Activated naive CD4-positive, alpha-beta T cell treated with anti-CD3 and anti-CD28 coated beads, Interleukin-2, amount 10 ng/mL, durations not matched to agents 7 days and 5 days (primary cell): ENCODE data around the gene WNT7A.

Experiments used
- CTCF ChIA-PET: fragments of 350-600 bp; sonication (Branson Sonifier 250); formaldehyde crosslinking; loops from one replicate; lab custom pipeline; 2021; ENCODE audit warnings: antibody characterized with exemption; lab: Charles Lee
- DNase-seq: peaks from one replicate; pipeline ENCODE4 v3.0.0-alpha.2; 2020
- H3K27ac Mint-ChIP-seq: one replicate; pipeline ENCODE4 v1.8.0; 2021; ENCODE audit warnings: mild to moderate bottlenecking, moderate library complexity, mixed read lengths
- H3K27me3 Mint-ChIP-seq: one replicate; pipeline ENCODE4 v1.8.0; 2021; ENCODE audit warnings: mild to moderate bottlenecking, mixed read lengths
- H3K36me3 Mint-ChIP-seq: one replicate; pipeline ENCODE4 v1.8.0; 2021; ENCODE audit warnings: mixed read lengths
- H3K4me1 Mint-ChIP-seq: one replicate; pipeline ENCODE4 v1.8.0; 2021; ENCODE audit warnings: mixed read lengths
- H3K4me3 Mint-ChIP-seq: one replicate; pipeline ENCODE4 v1.8.0; 2021; ENCODE audit warnings: mild to moderate bottlenecking, moderate library complexity, mixed read lengths
- H3K9me3 Mint-ChIP-seq: one replicate; pipeline ENCODE4 v1.8.0; 2021; ENCODE audit warnings: mixed read lengths

Gene WNT7A

DNA sequence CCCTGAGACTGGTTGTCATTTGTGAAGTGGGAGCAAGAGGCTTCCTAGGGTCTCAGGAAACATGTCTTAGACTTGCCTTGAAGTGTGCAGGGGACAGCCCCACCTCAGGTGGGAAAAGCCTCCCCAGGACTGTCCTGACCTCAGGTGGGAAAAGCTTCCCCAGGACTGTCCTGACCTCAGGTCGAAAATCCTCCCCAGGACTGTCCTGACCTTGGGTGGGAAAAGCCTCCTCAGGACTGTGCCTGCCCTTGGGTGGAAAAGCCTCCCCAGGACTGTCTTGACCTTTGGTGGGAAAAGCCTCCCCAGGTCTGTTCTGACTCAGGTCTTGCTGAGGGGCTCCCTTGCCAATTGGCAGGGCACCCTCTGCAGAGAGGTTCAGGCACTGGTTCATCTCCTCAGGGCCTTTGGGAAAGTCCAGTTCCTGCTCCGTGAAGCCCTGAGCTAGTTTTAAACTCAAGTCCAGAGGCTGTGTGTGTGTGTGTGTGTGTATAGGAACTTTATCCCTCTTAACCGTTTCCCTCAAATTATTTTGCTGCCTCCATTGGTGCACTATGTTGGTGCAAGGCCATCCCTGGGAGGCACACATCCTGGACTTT is 64.7 kb downstream of the WNT7A start:
- no peak overlapping the region for H3K4me3 Mint-ChIP-seq
- CTCF ChIA-PET = no interaction called here
- H3K4me1 Mint-ChIP-seq = no peaks in the 10 kb centered on the region
- H3K36me3 Mint-ChIP-seq = peaks cover 8% of the 10 kb centered on the region
- peaks cover 47% of the 10 kb centered on the region for H3K9me3 Mint-ChIP-seq
- DNase-seq = no peak
- H3K27ac Mint-ChIP-seq = peak overlapping the region; percentile 7
- no peaks in the 10 kb centered on the region for H3K27me3 Mint-ChIP-seq

DNA sequence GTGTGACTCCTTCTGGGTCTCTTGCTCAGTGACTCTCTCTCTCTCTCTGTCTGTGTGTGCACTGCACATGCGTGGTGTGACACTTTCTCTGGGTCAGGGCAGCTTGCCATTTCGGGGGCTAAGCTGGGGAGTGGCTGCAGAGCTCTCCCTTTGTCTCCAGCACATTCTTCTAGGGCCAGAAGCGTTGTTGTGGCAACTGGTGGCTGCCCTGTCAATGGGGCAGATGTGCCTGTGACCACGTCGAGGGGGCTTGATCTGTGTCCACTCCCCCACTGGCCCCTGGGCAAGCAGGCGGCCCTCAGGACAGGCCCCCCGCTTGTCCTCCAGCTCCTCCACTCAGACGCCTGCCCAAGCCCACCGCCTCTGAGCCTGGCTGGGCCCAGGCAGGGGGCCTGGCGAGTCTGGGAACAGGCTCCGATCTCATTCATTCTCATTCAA is 67.8 kb downstream of the WNT7A start:
- Mint-ChIP-seq H3K9me3 (peaks cover 40% of the 10 kb centered on the region), H3K4me1 (no peaks in the 10 kb centered on the region), H3K27ac (no peak overlapping the region), H3K36me3 (peaks cover 8% of the 10 kb centered on the region), H3K4me3 (no peak overlapping the region), H3K27me3 (peaks cover 5% of the 10 kb centered on the region)
- CTCF ChIA-PET = no interaction called here
- DNase-seq = no peak

DNA sequence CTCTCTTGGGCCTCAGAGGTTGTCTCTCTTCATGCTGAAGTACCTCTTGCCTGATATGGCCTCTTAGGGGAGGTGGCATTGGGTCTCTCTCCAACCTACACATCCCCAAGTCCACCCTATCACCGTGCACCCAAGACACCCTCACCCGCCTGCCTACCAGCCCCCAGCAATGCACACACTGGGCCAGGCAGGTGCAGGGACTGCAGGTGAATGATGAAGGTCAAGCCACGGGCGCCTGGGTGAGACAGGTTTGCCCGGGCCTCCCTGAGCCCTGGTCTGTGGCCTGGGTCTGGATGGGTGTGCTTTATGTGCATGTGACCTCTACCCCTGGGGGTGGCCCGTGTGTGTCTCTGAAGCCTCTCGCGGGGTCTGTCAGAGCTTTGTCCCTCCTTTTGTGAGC is 68.3 kb downstream of the WNT7A start:
- peaks cover 6% of the 10 kb centered on the region for H3K36me3 Mint-ChIP-seq
- no peak overlapping the region for H3K4me3 Mint-ChIP-seq
- peaks cover 9% of the 10 kb centered on the region for H3K27me3 Mint-ChIP-seq
- no peak overlapping the region for H3K27ac Mint-ChIP-seq
- DNase-seq = no peak
- peaks cover 35% of the 10 kb centered on the region for H3K9me3 Mint-ChIP-seq
- CTCF ChIA-PET = no interaction called here
- no peaks in the 10 kb centered on the region for H3K4me1 Mint-ChIP-seq

DNA sequence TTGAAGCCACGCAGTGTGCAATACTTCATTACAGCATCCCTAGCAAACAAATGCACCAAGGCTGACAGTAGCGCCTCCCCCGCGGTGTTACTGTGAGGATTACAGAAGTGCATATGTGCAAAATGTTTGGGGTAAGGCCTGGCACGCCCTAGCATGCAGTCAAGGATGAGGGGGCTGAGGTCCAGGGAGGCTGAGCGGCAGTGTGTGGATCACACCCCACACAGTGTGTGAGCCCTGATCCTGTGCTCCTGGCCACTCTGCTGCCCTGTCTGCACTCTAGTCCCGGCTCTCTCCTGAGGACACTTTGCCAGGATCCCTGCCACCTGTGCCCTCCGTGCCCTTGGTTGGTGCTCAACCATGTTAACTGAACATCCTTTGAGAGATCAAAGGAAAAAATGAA is 71.3 kb downstream of the WNT7A start:
- H3K9me3 Mint-ChIP-seq = peaks cover 6% of the 10 kb centered on the region
- no peaks in the 10 kb centered on the region for H3K36me3 Mint-ChIP-seq
- CTCF ChIA-PET = no interaction called here
- DNase-seq = no peak
- H3K4me3 Mint-ChIP-seq = no peak overlapping the region
- H3K27ac Mint-ChIP-seq = no peak overlapping the region
- peaks cover 9% of the 10 kb centered on the region for H3K27me3 Mint-ChIP-seq
- no peaks in the 10 kb centered on the region for H3K4me1 Mint-ChIP-seq

DNA sequence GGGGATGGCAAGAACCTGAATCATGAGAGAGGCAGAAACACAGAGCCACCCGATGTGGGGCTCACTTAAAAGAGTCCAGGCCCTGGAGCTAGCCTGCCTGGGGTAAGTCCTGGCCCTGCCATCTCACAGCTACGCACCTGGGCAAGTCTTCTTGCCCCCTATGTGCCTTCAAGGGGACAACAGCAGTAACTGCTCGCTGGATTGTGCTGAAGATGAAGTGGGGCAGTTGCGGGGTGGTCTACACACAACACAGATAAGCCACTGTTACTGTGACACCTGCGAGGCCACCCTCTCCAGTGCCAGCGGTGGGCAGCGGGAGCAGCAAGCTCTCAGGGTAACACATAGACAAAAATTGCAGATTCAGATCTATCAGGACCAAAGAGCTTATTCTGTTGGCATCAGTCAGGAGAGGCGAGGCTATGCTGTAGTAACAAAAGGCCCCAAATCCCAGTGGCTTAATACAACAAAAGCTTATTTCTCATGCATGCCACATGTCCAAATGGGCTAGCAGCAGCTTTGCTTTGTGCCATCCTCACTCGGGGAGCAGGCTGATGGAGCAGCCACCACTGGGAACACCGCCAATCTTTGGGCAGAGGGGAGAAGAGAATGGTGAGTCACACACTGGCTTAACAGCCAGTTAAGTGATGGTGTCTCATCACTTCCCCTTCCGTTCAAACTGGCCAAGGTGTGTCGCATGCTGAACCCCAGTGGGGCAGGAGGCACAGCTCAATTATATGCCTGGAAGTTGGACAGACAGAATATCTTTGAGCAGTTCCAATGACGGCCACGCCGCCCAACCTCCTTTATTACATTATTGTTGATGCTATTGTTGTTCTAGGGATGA is 78.3 kb downstream of the WNT7A start:
- Mint-ChIP-seq H3K36me3 (no peaks in the 10 kb centered on the region), H3K9me3 (no peaks in the 10 kb centered on the region), H3K27ac (no peak overlapping the region), H3K27me3 (peaks cover 5% of the 10 kb centered on the region), H3K4me1 (no peaks in the 10 kb centered on the region), H3K4me3 (no peak overlapping the region)
- no peak for DNase-seq
- CTCF ChIA-PET = no interaction called here

DNA sequence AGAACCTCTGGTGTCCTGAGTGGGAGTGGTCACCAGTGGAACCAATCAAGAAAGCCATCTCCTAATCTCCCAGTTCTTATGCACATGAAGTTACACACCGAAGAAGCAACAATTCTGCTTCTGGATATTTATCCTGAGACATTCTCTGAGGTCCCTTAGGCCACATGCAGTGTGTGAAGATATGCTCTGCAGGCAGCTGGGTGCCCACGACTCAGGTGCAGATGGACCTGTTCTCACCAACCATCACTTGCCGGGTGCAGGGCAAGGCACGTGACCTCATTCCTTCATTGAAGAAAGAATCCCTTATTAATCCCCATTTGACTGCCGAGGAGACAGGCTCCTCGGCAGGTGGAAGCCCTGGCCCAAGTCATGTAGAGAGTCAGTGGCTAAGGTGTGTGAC is 79.8 kb downstream of the WNT7A start:
- CTCF ChIA-PET = no interaction called here

DNA sequence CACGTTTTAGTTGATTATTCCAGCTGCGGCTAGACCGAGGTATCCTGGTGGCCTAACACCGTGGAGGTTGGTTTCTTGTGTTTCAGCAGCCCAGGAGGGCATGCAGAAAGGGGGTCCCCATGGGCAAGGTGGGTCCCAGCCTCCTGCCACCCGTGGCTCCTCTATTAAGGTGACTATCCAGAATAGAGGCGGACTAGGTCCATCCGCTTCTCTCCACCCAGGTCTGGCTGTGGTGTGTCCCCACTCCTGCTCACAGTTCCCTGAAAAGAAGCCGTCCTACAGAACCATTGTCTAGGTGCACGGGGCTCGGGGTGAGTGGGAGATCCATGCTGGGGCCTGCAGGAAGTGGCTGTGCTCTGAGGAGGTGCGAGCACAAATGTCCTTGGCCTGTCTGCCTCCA is 81.5 kb downstream of the WNT7A start:
- CTCF ChIA-PET = no interaction called here
- H3K27me3 Mint-ChIP-seq = peaks cover 11% of the 10 kb centered on the region
- DNase-seq = no peak
- no peaks in the 10 kb centered on the region for H3K9me3 Mint-ChIP-seq
- no peak overlapping the region for H3K27ac Mint-ChIP-seq
- H3K4me1 Mint-ChIP-seq = no peaks in the 10 kb centered on the region
- H3K36me3 Mint-ChIP-seq = no peaks in the 10 kb centered on the region
- H3K4me3 Mint-ChIP-seq = no peak overlapping the region

More for the DNA sequence above, 79.8 kb downstream of the WNT7A start:
- H3K4me1 Mint-ChIP-seq = no peaks in the 10 kb centered on the region
- DNase-seq = no peak
- H3K27ac Mint-ChIP-seq = no peak overlapping the region
- no peak overlapping the region for H3K4me3 Mint-ChIP-seq
- peaks cover 11% of the 10 kb centered on the region for H3K27me3 Mint-ChIP-seq
- no peaks in the 10 kb centered on the region for H3K9me3 Mint-ChIP-seq
- H3K36me3 Mint-ChIP-seq = no peaks in the 10 kb centered on the region

DNA sequence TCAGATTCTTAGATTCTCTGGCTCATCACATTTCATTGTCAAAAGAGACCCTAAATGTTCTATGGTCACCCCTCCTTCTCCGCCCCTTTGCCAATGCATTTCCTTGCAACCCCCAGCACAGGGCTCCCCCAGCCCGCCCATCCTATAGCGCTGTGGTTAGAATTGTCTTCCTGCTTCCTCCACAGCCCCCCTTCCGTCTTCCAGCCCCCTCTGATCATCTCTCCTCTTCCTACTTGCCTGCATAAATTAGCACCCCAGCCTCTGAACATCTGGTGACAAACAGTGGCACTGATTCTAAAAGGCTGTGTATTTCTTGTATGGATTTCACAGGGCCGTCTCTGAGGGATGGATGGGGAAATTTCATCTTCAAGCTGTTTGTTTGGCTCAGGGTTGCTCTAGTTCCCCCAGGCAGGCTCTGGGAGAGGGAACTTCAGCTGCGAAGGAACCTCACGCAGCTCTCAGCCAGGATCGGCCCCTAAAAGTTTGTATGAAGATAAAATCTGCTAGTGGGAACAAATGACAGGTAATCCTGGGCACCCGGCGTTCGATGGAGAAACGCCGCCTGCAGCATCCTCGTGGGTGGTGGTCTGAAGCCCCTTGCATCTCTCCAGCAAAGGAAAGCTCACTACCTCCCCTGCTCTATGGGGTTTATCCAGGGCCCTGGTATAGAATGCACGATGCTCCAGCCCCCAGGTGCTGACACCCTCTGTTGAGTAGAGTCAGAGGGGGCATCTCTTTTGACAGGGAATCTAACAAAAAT is 83.0 kb downstream of the WNT7A start:
- CTCF ChIA-PET = no interaction called here
- H3K36me3 Mint-ChIP-seq = no peaks in the 10 kb centered on the region
- H3K27ac Mint-ChIP-seq = no peak overlapping the region
- no peaks in the 10 kb centered on the region for H3K9me3 Mint-ChIP-seq
- H3K4me3 Mint-ChIP-seq = no peak overlapping the region
- no peaks in the 10 kb centered on the region for H3K4me1 Mint-ChIP-seq
- peaks cover 16% of the 10 kb centered on the region for H3K27me3 Mint-ChIP-seq
- DNase-seq = no peak

DNA sequence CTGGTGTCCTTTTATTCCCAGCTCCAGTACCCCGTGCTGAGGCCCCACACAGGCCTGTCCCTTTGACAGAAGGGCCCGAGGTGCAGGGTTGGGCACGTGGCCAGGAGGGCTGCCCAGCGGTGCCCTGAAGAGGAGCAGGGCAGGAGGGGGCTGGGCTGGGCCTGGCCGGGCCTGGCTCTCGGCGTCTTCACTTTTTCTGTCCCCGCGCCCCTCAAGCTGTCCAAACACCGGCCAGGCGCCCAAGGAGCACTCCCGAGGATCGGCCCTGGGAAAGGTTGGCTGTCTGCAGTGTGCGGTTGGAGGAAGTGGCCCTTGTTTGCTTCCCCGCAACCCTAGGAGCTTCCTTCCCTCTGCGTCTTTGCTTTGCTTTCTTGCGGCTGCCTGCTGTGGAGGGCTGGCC is 84.1 kb downstream of the WNT7A start:
- CTCF ChIA-PET = no interaction called here
- H3K36me3 Mint-ChIP-seq = no peaks in the 10 kb centered on the region
- H3K4me3 Mint-ChIP-seq = no peak overlapping the region
- DNase-seq = no peak
- no peak overlapping the region for H3K27ac Mint-ChIP-seq
- H3K9me3 Mint-ChIP-seq = no peaks in the 10 kb centered on the region
- H3K27me3 Mint-ChIP-seq = peaks cover 16% of the 10 kb centered on the region
- H3K4me1 Mint-ChIP-seq = no peaks in the 10 kb centered on the region

DNA sequence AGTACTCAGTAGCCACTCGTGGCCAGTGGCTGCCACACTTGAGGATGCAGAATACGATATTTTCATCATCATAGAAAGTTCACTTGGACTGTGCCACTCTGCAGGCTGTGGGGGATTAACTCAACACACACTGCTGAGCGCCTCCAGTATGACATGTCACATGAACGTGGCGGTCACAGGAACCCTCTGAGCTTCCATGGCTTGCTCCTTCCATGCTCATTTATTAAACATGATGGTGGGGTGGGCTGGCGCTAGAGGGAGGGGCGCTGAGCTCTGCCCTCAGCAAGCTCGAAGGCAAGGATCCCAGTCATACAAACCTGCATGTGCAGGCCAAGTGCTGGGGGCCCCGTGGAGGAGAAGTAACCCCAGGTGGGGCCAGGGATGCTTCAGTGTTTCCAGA is 85.5 kb downstream of the WNT7A start:
- no peak for DNase-seq
- H3K36me3 Mint-ChIP-seq = no peaks in the 10 kb centered on the region
- CTCF ChIA-PET = interaction anchor here (0.7 kb wide), 1 partner anchor 69 kb away, joined by 3 read pairs; no protein-coding TSS in a partner anchor
- no peak overlapping the region for H3K4me3 Mint-ChIP-seq
- peaks cover 16% of the 10 kb centered on the region for H3K27me3 Mint-ChIP-seq
- no peaks in the 10 kb centered on the region for H3K4me1 Mint-ChIP-seq
- no peaks in the 10 kb centered on the region for H3K9me3 Mint-ChIP-seq
- no peak overlapping the region for H3K27ac Mint-ChIP-seq

DNA sequence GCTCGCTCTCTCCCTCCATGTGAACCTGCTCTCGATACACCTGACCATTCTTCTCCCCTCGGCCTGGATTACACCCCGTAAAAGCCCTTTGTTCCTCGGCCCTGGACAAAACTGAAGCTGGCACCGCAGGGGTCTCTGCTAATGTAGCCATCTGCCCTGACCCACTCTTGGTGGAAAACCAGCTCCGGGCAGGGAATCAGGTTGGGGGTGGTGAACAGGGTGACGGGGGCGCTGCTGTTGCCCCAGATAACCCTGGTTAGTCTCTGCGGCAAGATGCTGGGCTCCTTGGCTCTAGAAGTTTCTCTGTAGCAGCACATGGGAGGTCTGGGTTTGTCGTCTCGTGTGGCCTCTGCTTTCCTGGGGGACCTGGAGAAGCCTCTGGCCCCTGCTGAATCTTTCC is 86.4 kb downstream of the WNT7A start:
- Mint-ChIP-seq H3K9me3 (no peaks in the 10 kb centered on the region), H3K4me1 (no peaks in the 10 kb centered on the region), H3K4me3 (no peak overlapping the region), H3K27me3 (peaks cover 19% of the 10 kb centered on the region), H3K27ac (no peak overlapping the region), H3K36me3 (no peaks in the 10 kb centered on the region)
- DNase-seq = no peak
- CTCF ChIA-PET = no interaction called here

DNA sequence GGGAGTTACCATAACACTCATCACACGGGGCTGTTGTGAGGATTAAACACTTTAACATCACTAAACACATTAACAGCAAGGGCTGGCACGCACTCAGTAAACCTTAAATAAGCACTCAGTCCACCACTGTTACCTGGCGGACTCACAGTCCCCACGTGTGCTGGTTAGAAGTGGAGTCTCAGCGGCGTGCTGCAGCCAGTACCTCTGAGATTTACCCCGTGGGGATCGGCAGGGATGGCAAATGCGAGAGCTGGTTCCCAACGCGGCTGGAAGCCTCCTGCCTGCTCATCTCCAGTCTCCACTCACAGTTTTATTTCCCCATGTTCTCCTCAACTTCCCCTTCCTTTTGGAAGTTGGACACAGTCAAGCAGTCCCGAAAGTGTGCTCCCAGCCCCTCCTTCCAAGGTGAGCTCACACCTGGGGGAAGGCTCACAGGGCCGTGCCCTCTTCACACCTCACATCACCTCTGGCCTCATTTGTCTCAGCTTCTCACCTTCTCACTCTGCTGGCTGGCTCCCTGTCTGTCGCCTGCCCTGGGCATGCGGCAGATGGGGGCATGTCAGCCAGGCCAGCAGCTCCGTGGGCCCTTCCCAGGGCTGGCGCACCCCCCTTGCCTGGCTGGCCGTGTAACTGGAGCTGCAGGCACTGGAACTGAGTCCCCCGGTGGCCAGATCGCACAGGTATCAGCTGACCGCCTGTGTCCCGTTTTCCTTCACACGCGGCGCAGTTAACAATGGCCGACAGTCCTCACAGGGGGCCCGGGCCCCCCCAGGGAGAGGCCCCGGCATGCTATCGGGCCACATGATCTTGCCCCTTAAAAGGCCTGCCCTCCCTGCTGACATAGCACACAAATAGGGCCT is 87.1 kb downstream of the WNT7A start:
- no peak overlapping the region for H3K4me3 Mint-ChIP-seq
- no peaks in the 10 kb centered on the region for H3K36me3 Mint-ChIP-seq
- no peaks in the 10 kb centered on the region for H3K4me1 Mint-ChIP-seq
- no peak overlapping the region for H3K27ac Mint-ChIP-seq
- no peak for DNase-seq
- CTCF ChIA-PET = no interaction called here
- no peaks in the 10 kb centered on the region for H3K9me3 Mint-ChIP-seq
- peaks cover 19% of the 10 kb centered on the region for H3K27me3 Mint-ChIP-seq

DNA sequence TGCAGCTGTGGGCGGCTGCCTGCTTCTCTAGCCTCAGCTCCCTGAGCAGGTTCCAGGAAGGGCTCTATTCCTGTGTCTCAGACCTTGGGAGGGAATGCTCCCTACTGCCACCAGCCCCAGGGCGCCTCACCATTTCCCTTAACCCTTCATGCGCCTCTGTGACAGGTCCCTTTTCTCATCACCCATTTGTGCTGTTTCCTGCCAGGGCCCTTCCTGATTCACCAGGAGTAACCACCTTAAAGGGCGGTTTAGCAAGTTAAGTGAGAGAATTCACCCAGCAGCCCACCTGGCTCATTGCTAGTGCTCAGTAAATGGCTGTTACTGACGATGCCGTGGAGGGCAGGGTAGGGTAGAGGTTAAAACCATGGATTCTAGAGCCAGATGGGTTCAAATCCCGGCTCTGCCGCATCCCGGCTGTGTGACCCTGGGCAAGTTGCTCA is 87.8 kb downstream of the WNT7A start:
- H3K4me1 Mint-ChIP-seq = no peaks in the 10 kb centered on the region
- CTCF ChIA-PET = no interaction called here

More for the DNA sequence above, 87.8 kb downstream of the WNT7A start:
- H3K27me3 Mint-ChIP-seq = peaks cover 19% of the 10 kb centered on the region
- H3K27ac Mint-ChIP-seq = no peak overlapping the region
- no peak for DNase-seq
- no peak overlapping the region for H3K4me3 Mint-ChIP-seq
- no peaks in the 10 kb centered on the region for H3K9me3 Mint-ChIP-seq
- H3K36me3 Mint-ChIP-seq = no peaks in the 10 kb centered on the region
